Liver (tissue), 9 donors: ENCODE data around the gene CATSPERZ. TPM values are rescaled to one million over a fixed set of nuclear protein-coding genes. Genes with fewer than 3 reads are reported as not detected.
A peak's percentile ranks its signal among the peaks of the same experiment; 100 is the strongest.

Experiments used
- DNase-seq: peaks from one replicate; pipeline ENCODE4 v3.0.0-alpha.2; 2017; ENCODE audit warnings: low spot score
- H3K27ac ChIP-seq, 2 donors: one replicate each; pipeline ENCODE4 v1.7.0; 2013; ENCODE audit warnings: inconsistent platforms in 2 of 2, low read length in 2 of 2, control low read depth in 1 of 2, low read depth in 1 of 2, mild to moderate bottlenecking in 1 of 2
- H3K27me3 ChIP-seq, 4 donors: one replicate each; pipeline versions ENCODE4 v1.6.1 to v1.7.0; 2013; ENCODE audit warnings: low read length in 3 of 4, inconsistent platforms in 1 of 4, mild to moderate bottlenecking in 1 of 4, moderate library complexity in 1 of 4; ENCODE audit not compliant: control insufficient read depth in 4 of 4, insufficient read depth in 4 of 4
- H3K36me3 ChIP-seq, 4 donors: one replicate each; pipeline versions ENCODE4 v1.6.1 to v1.7.0; 2013; ENCODE audit warnings: low read length in 3 of 4, mild to moderate bottlenecking in 3 of 4, low read depth in 1 of 4, moderate library complexity in 1 of 4; ENCODE audit not compliant: control insufficient read depth in 4 of 4, insufficient read depth in 3 of 4
- H3K4me1 ChIP-seq, 4 donors: one replicate each; pipeline versions ENCODE4 v1.6.1 to v1.7.0; 2013; ENCODE audit warnings: low read length in 3 of 4, mild to moderate bottlenecking in 3 of 4, moderate library complexity in 1 of 4; ENCODE audit not compliant: control insufficient read depth in 4 of 4, insufficient read depth in 4 of 4
- H3K4me3 ChIP-seq, 3 donors: one replicate each; pipeline versions ENCODE4 v1.6.1 to v1.7.0; 2013; ENCODE audit warnings: low read length in 3 of 3, control low read depth in 1 of 3, low read depth in 1 of 3, mild to moderate bottlenecking in 1 of 3
- H3K9ac ChIP-seq, 2 donors: one replicate each; pipeline ENCODE4 v1.7.0; 2013; ENCODE audit warnings: low read length in 2 of 2, mild to moderate bottlenecking in 2 of 2, moderate library complexity in 2 of 2, control low read depth in 1 of 2, low read depth in 1 of 2
- H3K9me3 ChIP-seq, 4 donors: one replicate each; pipeline versions ENCODE4 v1.6.1 to v1.7.0; 2013; ENCODE audit warnings: low read length in 3 of 4; ENCODE audit not compliant: control insufficient read depth in 4 of 4
- ATF3 ChIP-seq: IDR thresholded peaks from 2 replicates; pipeline ENCODE4 v1.6.1; 2016; ENCODE audit warnings: antibody characterized with exemption
- CTCF ChIP-seq: fragments of 150-350 bp; IDR thresholded peaks from 2 replicates; pipeline ENCODE4 v1.5.1; 2017; ENCODE audit warnings: improper control_type of control experiment, low read depth, low read length; ENCODE audit not compliant: missing input control
- EGR1 ChIP-seq, 2 donors: IDR thresholded peaks; 2 replicates each; pipeline ENCODE4 v1.6.1; 2016 to 2018; ENCODE audit warnings: antibody characterized with exemption in 2 of 2, low read depth in 2 of 2
- FOXA1 ChIP-seq: IDR thresholded peaks from 2 replicates; pipeline ENCODE4 v1.6.1; 2016; ENCODE audit warnings: antibody characterized with exemption
- FOXA2 ChIP-seq: IDR thresholded peaks from 2 replicates; pipeline ENCODE4 v1.6.1; 2016; ENCODE audit warnings: antibody characterized with exemption
- GABPA ChIP-seq, 2 donors: IDR thresholded peaks in 1 of 2; conservative IDR thresholded peaks in 1 of 2; 2 replicates each; pipeline ENCODE4 v1.6.1; 2016; ENCODE audit warnings: antibody characterized with exemption in 2 of 2, mild to moderate bottlenecking in 1 of 2, moderate library complexity in 1 of 2
- HNF4A ChIP-seq, 2 donors: conservative IDR thresholded peaks; 2 replicates each; pipeline ENCODE4 v1.6.1; 2016; ENCODE audit warnings: antibody characterized with exemption in 2 of 2, mild to moderate bottlenecking in 2 of 2
- HNF4G ChIP-seq: IDR thresholded peaks from 2 replicates; pipeline ENCODE4 v1.6.1; 2016; ENCODE audit warnings: antibody characterized with exemption
- JUND ChIP-seq, 2 donors: IDR thresholded peaks; 2 replicates each; pipeline ENCODE4 v1.6.1; 2016; ENCODE audit warnings: antibody characterized with exemption in 2 of 2
- NR2F2 ChIP-seq: IDR thresholded peaks from 2 replicates; pipeline ENCODE4 v1.6.1; 2016; ENCODE audit warnings: antibody characterized with exemption
- RAD21 ChIP-seq, 2 donors: IDR thresholded peaks; 2 replicates each; pipeline ENCODE4 v1.6.1; 2016; ENCODE audit warnings: antibody characterized with exemption in 2 of 2, mild to moderate bottlenecking in 2 of 2
- RXRA ChIP-seq, 2 donors: IDR thresholded peaks; 2 replicates each; pipeline ENCODE4 v1.6.1; 2017 to 2018; ENCODE audit warnings: antibody characterized with exemption in 2 of 2, mild to moderate bottlenecking in 1 of 2
- SP1 ChIP-seq: IDR thresholded peaks from 2 replicates; pipeline ENCODE4 v1.6.1; 2018; ENCODE audit warnings: antibody characterized with exemption, mild to moderate bottlenecking
- TAF1 ChIP-seq: conservative IDR thresholded peaks from 2 replicates; pipeline ENCODE4 v1.6.1; 2016; ENCODE audit warnings: antibody characterized with exemption, mild to moderate bottlenecking
- YY1 ChIP-seq: IDR thresholded peaks from 2 replicates; pipeline ENCODE4 v1.6.1; 2016; ENCODE audit warnings: antibody characterized with exemption, mild to moderate bottlenecking
- ZBTB33 ChIP-seq: IDR thresholded peaks from 2 replicates; pipeline ENCODE4 v1.6.1; 2016; ENCODE audit warnings: antibody characterized with exemption
- WGBS: extraction: QIAGEN DNeasy Blood & Tissue Kit; methylation state at CpG from one replicate; pipeline ENCODE4 v1.1.7; 2013; 5-methylcytosine and 5-hydroxymethylcytosine counted together
- polyA plus RNA-seq, 2 donors: library from polyadenylated mRNA; stranded (reverse) in 1 of 2; unstranded in 1 of 2; fragments of 200-250 nt in 1 of 2; fragments of >200 nt in 1 of 2; fragmentation: Nextera tagmentation in 1 of 2; extraction: Ambion mirVana in 1 of 2; gene quantifications; one replicate each; pipeline versions ENCODE4 v1.2.1 to v1.2.3, GENCODE V29; 2013 to 2015
- total RNA-seq, 2 donors: library from RNA; depleted of rRNA; stranded (reverse); fragments of >200 nt; gene quantifications; one replicate each; pipeline ENCODE4 v1.2.3, GENCODE V29; 2014
- TF ChIP-seq, protein P1 (sequence below): IDR thresholded peaks from 2 replicates; pipeline ENCODE4 v1.6.1; 2016; ENCODE audit warnings: antibody characterized with exemption, mild to moderate bottlenecking
- TF ChIP-seq, protein P2 (sequence below): IDR thresholded peaks from 2 replicates; pipeline ENCODE4 v1.6.1; 2016; ENCODE audit warnings: antibody characterized with exemption
- donor health status: healthy.
- donor health status: healthy.
- donor health status: healthy.
- donor health status: healthy.
- donor health status: healthy.

Gene CATSPERZ
- total and polyA plus RNA-seq, 4 donors = 0.42 TPM; not detected in 3

DNA sequence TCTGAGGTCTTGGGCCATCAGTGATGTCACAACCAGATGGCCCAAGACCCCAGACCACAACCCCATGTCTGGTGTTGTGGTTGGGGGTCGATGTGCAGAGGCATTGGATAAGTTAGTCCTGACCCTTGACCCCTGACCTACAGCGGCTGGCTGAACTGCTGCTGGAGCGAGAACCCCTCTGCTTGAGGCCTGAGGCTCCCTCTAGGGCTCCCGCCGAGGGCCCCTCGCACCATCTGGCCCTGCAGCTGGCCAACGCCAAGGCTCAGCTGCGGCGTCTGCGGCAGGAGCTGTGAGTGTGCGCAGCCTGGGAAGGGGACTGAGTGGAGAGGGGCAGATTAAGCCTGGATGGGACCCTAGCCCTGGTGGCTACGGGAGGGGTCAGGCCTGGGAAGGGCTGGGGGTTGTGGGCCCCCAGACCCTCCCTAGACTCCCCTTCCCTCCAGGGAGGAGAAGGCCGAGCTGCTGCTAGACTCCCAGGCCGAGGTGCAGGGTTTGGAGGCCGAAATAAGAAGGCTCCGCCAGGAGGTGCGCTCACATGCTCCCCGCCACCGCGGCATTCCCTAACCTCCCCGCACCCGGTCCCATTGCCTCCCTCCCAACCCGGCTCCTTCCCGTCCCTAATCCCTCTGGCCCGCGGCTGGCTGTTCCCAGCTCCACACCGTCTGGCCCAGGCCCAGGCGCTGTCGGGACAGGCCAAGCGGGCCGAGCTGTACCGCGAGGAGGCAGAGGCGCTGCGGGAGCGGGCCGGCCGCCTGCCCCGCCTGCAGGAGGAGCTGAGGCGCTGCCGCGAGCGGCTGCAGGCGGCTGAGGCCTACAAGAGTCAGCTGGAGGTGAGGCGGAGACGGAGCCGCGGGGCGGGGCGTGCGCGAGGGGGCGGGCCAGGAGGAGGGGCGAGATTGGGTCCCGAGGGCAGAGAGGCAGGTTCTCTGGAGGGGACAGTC lies 42.0 kb downstream of the CATSPERZ start:
- Histone ChIP-seq H3K27me3 (no peaks in the 10 kb centered on the region), H3K9ac (no peak overlapping the region), H3K9me3 (no peaks in the 10 kb centered on the region), H3K4me1 (peaks cover 0 to 12% (median 7%) of the 10 kb centered on the region in 4 donors), H3K27ac (peak overlapping the region; percentile 2 to 62), H3K36me3 (no peaks in the 10 kb centered on the region), H3K4me3 (peak overlapping the region in 1 of 3 donors; percentile 34)
- peak; percentile 99 for DNase-seq
- no peak for TF ChIP-seq YY1
- no peak for TF ChIP-seq GABPA (IDR thresholded peaks at IDR 0.05 in 1 of 2, conservative IDR thresholded peaks at IDR 0.05 in 1 of 2)
- TF ChIP-seq FOXA2 = no peak
- no peak for TF ChIP-seq JUND (IDR thresholded peaks at IDR 0.05)
- TF ChIP-seq TAF1 = no peak
- TF ChIP-seq SP1 = peak; percentile 27
- TF ChIP-seq CTCF = peak; percentile 31
- TF ChIP-seq, protein P1, sequence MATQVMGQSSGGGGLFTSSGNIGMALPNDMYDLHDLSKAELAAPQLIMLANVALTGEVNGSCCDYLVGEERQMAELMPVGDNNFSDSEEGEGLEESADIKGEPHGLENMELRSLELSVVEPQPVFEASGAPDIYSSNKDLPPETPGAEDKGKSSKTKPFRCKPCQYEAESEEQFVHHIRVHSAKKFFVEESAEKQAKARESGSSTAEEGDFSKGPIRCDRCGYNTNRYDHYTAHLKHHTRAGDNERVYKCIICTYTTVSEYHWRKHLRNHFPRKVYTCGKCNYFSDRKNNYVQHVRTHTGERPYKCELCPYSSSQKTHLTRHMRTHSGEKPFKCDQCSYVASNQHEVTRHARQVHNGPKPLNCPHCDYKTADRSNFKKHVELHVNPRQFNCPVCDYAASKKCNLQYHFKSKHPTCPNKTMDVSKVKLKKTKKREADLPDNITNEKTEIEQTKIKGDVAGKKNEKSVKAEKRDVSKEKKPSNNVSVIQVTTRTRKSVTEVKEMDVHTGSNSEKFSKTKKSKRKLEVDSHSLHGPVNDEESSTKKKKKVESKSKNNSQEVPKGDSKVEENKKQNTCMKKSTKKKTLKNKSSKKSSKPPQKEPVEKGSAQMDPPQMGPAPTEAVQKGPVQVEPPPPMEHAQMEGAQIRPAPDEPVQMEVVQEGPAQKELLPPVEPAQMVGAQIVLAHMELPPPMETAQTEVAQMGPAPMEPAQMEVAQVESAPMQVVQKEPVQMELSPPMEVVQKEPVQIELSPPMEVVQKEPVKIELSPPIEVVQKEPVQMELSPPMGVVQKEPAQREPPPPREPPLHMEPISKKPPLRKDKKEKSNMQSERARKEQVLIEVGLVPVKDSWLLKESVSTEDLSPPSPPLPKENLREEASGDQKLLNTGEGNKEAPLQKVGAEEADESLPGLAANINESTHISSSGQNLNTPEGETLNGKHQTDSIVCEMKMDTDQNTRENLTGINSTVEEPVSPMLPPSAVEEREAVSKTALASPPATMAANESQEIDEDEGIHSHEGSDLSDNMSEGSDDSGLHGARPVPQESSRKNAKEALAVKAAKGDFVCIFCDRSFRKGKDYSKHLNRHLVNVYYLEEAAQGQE = no peak
- TF ChIP-seq HNF4G = no peak
- TF ChIP-seq, protein P2, sequence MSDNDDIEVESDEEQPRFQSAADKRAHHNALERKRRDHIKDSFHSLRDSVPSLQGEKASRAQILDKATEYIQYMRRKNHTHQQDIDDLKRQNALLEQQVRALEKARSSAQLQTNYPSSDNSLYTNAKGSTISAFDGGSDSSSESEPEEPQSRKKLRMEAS = no peak
- no peak for TF ChIP-seq FOXA1
- no peak for TF ChIP-seq HNF4A (conservative IDR thresholded peaks at IDR 0.05)
- TF ChIP-seq RXRA (IDR thresholded peaks at IDR 0.05) = no peak
- no peak for TF ChIP-seq NR2F2
- peak in 1 of 2 donors; percentile 66 for TF ChIP-seq RAD21 (IDR thresholded peaks at IDR 0.05)
- no peak for TF ChIP-seq EGR1 (IDR thresholded peaks at IDR 0.05; ENCODE audit: low read depth in 2 of 2)
- TF ChIP-seq ZBTB33 = no peak
- no peak for TF ChIP-seq ATF3
- 29% methylated on average over 55 of the region's 55 CpGs for WGBS
